ENCODE measurements around the gene SMIM9.
"Not testable (repeated sequence)": the region's sequence is repeated elsewhere in the genome, so short reads cannot be mapped to it uniquely, and the experiment has no call there.

Gene SMIM9

DNA sequence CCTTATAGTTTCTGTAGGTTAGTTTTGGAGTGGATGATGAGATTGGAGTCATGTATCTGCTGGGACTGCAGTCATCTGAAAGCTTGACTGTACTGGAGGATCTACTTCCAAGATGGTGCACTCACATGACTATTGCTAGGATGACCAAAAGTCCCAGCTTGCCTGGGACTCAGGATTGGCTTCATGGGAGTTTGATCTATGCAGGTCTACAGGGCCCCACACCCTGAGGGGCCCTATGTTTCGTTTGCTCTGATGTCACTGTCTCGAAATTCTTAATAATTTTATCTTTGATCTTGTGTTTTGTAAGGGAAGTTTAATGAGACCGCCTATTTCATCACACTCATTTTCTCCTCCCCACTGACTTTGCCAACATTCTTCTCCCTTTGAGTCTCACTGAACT lies at the start of gene SMIM9:
SMIM9 (minus strand) TSS at position 101 of the 400 bp plus-strand sequence. CDS start 3,806 bp downstream, outside the sequence.
- no peaks in the 10 kb centered on the region for H3F3A ChIP-seq (ENCODE audit: insufficient read depth, low read length)
- TF ChIP-seq EZH2 (optimal IDR thresholded peaks at IDR 0.05; ENCODE audit: low read depth, low read length), result no peak
- no peak for TF ChIP-seq EZH2phosphoT487 (IDR thresholded peaks at IDR 0.05; ENCODE audit: low read length)
- TF ChIP-seq, protein P1, sequence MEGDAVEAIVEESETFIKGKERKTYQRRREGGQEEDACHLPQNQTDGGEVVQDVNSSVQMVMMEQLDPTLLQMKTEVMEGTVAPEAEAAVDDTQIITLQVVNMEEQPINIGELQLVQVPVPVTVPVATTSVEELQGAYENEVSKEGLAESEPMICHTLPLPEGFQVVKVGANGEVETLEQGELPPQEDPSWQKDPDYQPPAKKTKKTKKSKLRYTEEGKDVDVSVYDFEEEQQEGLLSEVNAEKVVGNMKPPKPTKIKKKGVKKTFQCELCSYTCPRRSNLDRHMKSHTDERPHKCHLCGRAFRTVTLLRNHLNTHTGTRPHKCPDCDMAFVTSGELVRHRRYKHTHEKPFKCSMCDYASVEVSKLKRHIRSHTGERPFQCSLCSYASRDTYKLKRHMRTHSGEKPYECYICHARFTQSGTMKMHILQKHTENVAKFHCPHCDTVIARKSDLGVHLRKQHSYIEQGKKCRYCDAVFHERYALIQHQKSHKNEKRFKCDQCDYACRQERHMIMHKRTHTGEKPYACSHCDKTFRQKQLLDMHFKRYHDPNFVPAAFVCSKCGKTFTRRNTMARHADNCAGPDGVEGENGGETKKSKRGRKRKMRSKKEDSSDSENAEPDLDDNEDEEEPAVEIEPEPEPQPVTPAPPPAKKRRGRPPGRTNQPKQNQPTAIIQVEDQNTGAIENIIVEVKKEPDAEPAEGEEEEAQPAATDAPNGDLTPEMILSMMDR (IDR thresholded peaks at IDR 0.05; ENCODE audit: low read length), result no peak
- no peaks in the 10 kb centered on the region for H3K9me3 ChIP-seq (replicated peaks; ENCODE audit: insufficient read depth, low read length)

DNA sequence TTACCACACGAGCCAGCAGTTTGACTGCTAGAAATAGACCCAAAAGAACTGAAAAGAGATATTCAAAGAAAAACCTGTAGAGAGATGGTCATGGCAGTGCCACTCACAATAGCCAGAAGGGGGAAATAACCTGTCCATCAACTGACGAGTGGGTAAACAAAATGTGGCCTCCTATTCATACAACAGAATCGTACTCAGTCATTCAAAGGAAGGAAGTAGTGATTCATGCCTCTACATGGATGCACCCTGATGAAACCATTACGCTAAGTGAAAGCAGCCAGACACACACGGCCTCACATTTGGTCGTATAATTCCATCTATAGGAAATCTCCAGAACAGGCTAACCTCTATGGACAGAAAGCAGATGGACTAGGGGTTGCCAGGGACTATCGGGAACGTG lies 49.6 kb upstream of the SMIM9 start:
- H3K27ac ChIP-seq (ENCODE audit: low read length); H3K79me2 ChIP-seq (ENCODE audit: low read length); H3F3A ChIP-seq (ENCODE audit: insufficient read depth, low read length); H3K4me3 ChIP-seq (ENCODE audit: low read length); H3K4me2 ChIP-seq (ENCODE audit: low read depth, low read length); H3K9ac ChIP-seq (ENCODE audit: low read length); H4K20me1 ChIP-seq (ENCODE audit: insufficient read depth, low read length); H3K9me2 ChIP-seq (replicated peaks; ENCODE audit: insufficient read depth, low read length); H3K9me3 ChIP-seq (replicated peaks; ENCODE audit: insufficient read depth, low read length); H3K36me3 ChIP-seq (replicated peaks; ENCODE audit: insufficient read depth, low read length); H3K27me3 ChIP-seq (replicated peaks; ENCODE audit: insufficient read depth, low read length); H2AFZ ChIP-seq (ENCODE audit: low read length); H3K4me1 ChIP-seq (ENCODE audit: low read length); DNase-seq: not testable (repeated sequence)

More for the DNA sequence above, at the start of gene SMIM9:
- Histone ChIP-seq H3K9me2 (replicated peaks; ENCODE audit: insufficient read depth, low read length) (no peaks in the 10 kb centered on the region), H2AFZ (ENCODE audit: low read length) (no peak within 1 kb of the TSS), H3K27ac (ENCODE audit: low read length) (no peak within 1 kb of the TSS), H3K9ac (ENCODE audit: low read length) (no peak within 1 kb of the TSS), H3K36me3 (replicated peaks; ENCODE audit: insufficient read depth, low read length) (no peaks in the 10 kb centered on the region), H3K4me1 (ENCODE audit: low read length) (no peaks in the 10 kb centered on the region), H3K27me3 (replicated peaks; ENCODE audit: insufficient read depth, low read length) (no peaks in the 10 kb centered on the region), H4K20me1 (ENCODE audit: insufficient read depth, low read length) (no peaks in the 10 kb centered on the region), H3K4me2 (ENCODE audit: low read depth, low read length) (no peak within 1 kb of the TSS), H3K4me3 (ENCODE audit: low read length) (no peak within 1 kb of the TSS), H3K79me2 (ENCODE audit: low read length) (no peaks in the 10 kb centered on the region)
- no peak for DNase-seq

DNA sequence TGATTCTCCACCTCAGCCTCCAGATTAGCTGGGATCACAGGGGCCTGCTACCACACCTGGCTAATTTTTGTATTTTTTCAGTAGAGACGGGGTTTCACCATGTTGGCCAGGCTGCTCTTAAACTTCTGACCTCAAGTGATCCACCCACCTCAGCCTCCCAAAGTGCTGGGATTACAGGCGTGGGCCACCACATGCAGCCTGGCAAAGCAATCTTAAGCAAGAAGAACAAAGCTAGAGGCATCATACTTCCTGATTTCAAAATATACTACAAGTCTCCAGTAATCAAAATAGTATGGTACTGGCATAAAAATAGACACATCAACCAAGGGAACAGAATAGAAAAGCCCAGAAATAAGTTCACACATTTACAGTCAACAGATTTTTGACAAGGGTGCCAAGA lies 38.9 kb upstream of the SMIM9 start:
- H3K27ac ChIP-seq (ENCODE audit: low read length), result no peak overlapping the region
- no peaks in the 10 kb centered on the region for H4K20me1 ChIP-seq (ENCODE audit: insufficient read depth, low read length)
- no peaks in the 10 kb centered on the region for H3K36me3 ChIP-seq (replicated peaks; ENCODE audit: insufficient read depth, low read length)
- no peaks in the 10 kb centered on the region for H3K4me1 ChIP-seq (ENCODE audit: low read length)
- H3K79me2 ChIP-seq (ENCODE audit: low read length), result no peaks in the 10 kb centered on the region
- no peaks in the 10 kb centered on the region for H3K27me3 ChIP-seq (replicated peaks; ENCODE audit: insufficient read depth, low read length)
- H3K9me3 ChIP-seq (replicated peaks; ENCODE audit: insufficient read depth, low read length), result no peaks in the 10 kb centered on the region
- DNase-seq, result no peak
- no peak overlapping the region for H2AFZ ChIP-seq (ENCODE audit: low read length)
- H3K9me2 ChIP-seq (replicated peaks; ENCODE audit: insufficient read depth, low read length), result no peaks in the 10 kb centered on the region
- no peak overlapping the region for H3K9ac ChIP-seq (ENCODE audit: low read length)
- H3K4me2 ChIP-seq (ENCODE audit: low read depth, low read length), result no peak overlapping the region
- H3K4me3 ChIP-seq (ENCODE audit: low read length), result no peak overlapping the region
- no peak for TF ChIP-seq EZH2phosphoT487 (IDR thresholded peaks at IDR 0.05; ENCODE audit: low read length)
- TF ChIP-seq, protein P1 (IDR thresholded peaks at IDR 0.05; ENCODE audit: low read length), result no peak
- no peak for TF ChIP-seq EZH2 (optimal IDR thresholded peaks at IDR 0.05; ENCODE audit: low read depth, low read length)
- no peaks in the 10 kb centered on the region for H3F3A ChIP-seq (ENCODE audit: insufficient read depth, low read length)

DNA sequence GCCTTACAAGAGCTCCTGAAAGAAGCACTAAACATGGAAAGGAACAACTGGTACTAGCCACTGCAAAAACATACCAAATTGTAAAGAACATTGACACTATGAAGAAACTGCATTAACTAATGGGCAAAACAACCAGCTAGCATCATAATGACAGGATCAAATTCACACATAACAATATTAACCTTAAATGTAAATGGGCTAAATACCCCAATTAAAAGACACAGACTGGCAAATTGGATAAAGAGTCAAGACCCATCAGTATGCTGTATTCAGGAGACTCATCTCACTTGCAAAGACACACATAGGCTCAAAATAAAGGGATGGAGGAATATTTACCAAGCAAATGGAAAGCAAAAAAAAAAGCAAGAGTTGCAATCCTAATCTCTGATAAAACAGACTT lies 34.1 kb upstream of the SMIM9 start:
- H3K79me2 ChIP-seq (ENCODE audit: low read length); H3K9me2 ChIP-seq (replicated peaks; ENCODE audit: insufficient read depth, low read length); H4K20me1 ChIP-seq (ENCODE audit: insufficient read depth, low read length); H2AFZ ChIP-seq (ENCODE audit: low read length); H3K27ac ChIP-seq (ENCODE audit: low read length); H3K9ac ChIP-seq (ENCODE audit: low read length); H3F3A ChIP-seq (ENCODE audit: insufficient read depth, low read length); H3K27me3 ChIP-seq (replicated peaks; ENCODE audit: insufficient read depth, low read length); H3K4me3 ChIP-seq (ENCODE audit: low read length); H3K4me1 ChIP-seq (ENCODE audit: low read length); H3K9me3 ChIP-seq (replicated peaks; ENCODE audit: insufficient read depth, low read length); H3K4me2 ChIP-seq (ENCODE audit: low read depth, low read length); DNase-seq; H3K36me3 ChIP-seq (replicated peaks; ENCODE audit: insufficient read depth, low read length): not testable (repeated sequence)

Measured in MM.1S (cell line).